Stimulated activated CD8-positive, alpha-beta memory T cell treated with anti-CD3 and anti-CD28 coated beads, Interleukin-7, amount 100 ng/mL, for 1 hour (primary cell): ENCODE data around the gene TBCD.

Experiments
- DNase-seq, 2 donors: peaks; one replicate each; pipeline ENCODE4 v3.0.0-alpha.2; 2020; ENCODE audit warnings: low read depth in 2 of 2

TBCD gene

GRCh38 chr17:82907797-82908542 lies 156.1 kb downstream of the TBCD start:
- DNase-seq, result no peak

- DNase-seq, result no peak
Measured at GRCh38 chr17:82908543-82909160, 156.8 kb downstream of the TBCD start.

DNA sequence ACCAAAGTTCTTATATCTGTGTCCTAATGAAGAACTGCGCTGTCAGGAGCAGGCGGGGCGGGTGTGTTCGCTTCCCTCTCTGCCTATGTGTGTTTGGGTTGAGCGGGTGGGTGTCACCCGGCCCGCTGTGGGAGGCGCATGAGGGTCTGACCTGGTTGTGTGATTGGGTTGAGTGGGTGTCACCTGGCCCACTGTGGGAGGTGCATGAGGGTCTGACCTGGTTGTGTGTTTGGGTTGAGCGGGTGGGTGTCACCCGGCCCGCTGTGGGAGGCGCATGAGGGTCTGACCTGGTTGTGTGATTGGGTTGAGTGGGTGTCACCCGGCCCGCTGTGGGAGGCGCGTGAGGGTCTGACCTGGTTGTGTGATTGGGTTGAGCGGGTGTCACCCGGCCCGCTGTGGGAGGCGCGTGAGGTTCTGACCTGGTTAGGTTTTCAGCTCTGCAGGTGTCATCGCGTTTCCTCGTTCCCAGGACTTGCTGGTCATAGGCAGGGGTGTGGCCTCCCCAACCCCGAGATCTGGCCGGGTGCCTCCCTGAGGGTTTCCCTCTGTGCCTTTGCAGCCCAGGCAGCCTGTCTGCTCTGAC lies 157.5 kb downstream of the TBCD start:
- peak; percentile 14 to 16 for DNase-seq

- no peak for DNase-seq
Measured at GRCh38 chr17:82910041-82910481, 158.2 kb downstream of the TBCD start.

DNA sequence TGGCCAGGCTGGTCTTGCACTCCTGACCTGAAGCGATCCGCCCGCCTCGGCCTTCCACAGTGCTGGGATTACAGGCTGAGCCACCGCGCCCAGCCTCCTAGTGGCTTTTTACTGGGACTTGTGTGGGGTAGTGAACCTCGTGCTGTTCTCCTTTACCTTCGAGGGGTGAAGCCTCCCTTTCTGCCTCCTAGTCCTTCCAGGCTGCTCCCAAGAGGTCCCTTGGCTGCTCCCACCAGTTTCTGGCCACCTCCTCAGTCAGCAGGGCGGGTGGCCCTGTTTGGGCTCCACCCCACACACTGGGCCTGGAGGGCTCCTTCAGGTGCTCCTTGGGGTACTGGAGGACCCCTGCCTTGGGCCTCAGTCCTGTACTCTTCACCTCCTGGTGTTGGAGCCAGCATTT lies 158.9 kb downstream of the TBCD start:
- no peak for DNase-seq

GRCh38 chr17:82911822-82912221 lies 160.0 kb downstream of the TBCD start:
- no peak for DNase-seq

DNA sequence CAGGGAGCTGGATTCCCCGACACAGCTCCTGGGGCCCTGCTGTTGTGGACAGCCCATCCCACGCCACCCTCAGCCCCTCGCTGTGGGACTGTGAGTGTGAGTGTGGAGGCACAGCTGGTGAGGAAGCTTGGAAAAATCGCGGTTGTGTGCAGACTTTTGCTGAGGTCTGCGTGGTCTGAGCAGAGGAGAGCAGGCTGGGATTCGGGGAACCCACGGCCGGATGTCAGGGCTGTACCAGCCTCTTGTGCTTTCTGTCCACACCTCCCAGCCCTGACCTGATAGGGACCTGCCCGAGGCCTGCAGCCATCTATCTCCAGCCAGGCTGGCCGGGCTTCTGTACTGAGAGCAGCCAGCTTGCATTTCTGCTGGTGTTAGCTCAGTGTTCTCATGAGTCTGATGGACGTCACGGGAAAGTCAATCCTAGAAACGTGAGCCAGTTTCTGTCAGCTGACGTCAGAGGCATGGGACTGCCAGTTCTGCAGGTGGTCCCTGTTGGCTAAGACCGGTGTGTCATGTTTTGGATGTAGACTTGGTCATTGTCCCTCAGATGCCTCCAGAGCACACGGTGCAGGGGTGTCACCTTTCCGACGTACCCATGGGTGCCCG lies 160.7 kb downstream of the TBCD start:
- DNase-seq, result no peak

- DNase-seq, result no peak
Measured at GRCh38 chr17:82913304-82914043, 161.6 kb downstream of the TBCD start.

DNA sequence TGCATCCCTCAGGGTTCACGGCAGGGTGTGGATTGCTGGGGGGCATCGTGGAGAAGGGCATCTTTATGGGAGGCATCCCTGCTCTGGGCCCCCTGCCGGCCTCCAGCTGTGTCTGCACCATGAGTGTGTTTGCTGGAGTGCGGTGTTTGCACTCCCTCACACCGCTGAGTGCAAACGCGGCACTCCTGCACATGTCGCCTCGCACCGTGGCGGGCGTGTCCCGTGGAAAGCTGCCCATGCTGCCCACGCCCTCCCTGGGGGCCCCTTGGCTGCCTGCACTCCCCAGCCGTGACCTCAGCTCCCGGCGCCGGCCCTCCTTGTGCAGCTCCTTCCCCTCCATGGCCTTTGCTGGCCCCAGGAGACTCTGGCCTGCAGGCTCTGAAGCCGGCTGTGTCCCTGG lies 162.5 kb downstream of the TBCD start:
- no peak for DNase-seq

- DNase-seq, result no peak
Measured at GRCh38 chr17:82915010-82915756, 163.3 kb downstream of the TBCD start.

DNA sequence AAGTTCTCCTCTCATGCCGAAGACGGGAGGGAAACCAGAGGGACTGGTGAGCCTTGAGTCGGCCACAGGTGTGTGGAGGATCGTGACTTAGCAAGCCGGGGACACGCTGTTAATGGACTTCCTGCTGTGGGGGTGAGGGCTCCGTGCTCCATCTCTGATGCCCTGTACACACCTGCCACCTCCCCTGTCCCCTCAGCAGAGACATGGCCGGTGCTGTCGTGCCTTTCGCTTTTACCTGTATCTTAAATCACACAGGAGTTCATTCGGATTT lies 163.8 kb downstream of the TBCD start:
- DNase-seq, result no peak

GRCh38 chr17:82917699-82918345 lies 166.0 kb downstream of the TBCD start:
- DNase-seq, result no peak

DNA sequence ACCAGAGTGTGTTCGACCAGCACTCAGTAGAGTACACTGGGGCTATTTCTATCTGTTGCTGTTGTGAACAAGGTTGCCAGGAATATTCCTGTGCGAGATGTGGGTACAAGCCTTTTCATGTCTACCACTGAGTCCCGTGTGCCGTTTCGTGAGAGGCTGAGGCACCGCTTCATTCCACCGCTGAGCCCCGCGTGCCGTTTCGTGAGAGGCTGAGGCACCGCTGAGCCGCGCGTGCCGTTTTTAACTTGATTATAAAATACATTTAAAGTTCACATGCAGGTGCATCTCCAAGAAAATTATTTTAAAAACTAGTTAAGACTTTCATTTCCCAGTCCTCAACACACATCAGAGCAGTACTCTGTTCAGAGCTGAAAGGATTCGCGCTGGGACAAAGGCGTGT lies 166.6 kb downstream of the TBCD start:
- DNase-seq, result no peak

DNA sequence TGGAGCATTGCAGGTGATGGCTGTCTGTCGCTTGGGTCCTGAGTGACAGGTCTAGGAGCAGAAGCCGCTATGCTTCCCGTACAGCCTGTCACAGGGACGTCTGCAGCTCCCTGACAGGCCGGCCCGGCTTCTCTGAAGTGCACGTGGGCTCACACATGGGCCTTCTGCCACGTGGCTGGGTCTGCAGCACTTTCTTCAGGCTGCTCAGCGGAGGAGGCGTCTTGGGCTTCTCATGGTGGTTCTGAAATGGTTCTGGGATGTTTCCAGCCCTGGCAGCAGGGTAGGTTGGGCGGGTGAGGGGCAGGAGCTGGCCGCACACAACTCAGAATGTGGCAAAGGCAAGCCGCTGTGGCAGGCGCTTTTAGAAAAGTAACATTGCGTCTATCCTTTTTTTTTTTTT lies 168.3 kb downstream of the TBCD start:
- no peak for DNase-seq

- DNase-seq, result no peak
Measured at GRCh38 chr17:82920715-82921114, 168.8 kb downstream of the TBCD start.

- DNase-seq, result no peak
Measured at GRCh38 chr17:82921426-82921825, 169.6 kb downstream of the TBCD start.

DNA sequence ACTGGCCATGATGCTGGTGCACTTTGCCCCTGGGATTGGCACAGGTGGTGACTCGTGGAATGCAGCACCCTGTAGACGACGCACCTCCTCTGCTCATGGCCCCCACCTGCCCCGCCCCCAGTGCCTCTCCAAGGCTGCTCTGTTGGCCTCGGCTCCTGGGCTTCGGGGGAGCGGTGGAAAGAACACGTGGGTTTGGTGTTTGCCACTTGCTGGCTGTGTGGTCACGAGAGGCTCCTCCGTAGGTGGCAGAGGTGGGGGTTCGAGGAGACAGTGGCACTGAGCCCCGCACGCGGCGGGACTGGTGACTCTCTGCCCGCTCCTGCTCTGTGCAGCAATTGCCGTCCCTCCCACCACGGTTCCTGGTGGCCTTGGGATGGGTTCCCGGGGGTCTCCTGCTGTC lies 170.8 kb downstream of the TBCD start:
- no peak for DNase-seq

DNA sequence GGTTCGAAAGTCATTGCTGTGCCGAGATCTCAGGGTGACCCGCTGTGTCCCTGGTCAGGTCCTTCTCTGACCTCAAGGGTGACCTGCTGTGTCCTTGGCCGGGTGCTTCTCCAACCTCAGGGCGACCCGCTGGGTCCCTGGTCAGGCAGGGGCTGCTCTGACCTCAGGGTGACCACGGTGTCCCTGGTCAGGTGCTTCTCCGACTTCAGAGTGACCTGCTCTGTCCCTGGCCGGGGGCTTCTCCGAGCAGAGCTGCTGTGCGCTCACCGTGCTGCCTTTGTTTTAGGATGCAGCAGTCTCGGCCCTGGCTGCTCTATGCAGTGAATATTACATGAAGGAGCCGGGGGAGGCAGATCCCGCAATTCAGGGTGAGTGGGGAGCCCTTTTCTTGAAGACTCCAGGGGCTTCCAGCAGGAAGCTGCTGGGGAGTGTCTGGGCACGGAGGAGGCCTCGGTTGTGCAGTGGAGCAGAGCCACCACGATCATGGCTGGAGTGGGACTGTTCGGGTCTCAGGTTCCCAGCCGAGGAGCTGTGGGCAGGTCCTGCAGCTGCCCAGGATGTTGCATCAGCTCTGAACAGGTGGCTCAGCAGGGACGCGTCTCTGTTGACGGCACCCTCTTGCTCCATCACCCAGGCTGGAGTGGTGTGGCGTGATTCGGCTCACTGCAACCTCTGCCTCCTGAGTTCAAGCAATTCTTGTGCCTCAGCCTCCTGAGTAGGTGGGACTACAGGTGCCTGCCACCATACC lies 171.7 kb downstream of the TBCD start:
- DNase-seq, result no peak

DNA sequence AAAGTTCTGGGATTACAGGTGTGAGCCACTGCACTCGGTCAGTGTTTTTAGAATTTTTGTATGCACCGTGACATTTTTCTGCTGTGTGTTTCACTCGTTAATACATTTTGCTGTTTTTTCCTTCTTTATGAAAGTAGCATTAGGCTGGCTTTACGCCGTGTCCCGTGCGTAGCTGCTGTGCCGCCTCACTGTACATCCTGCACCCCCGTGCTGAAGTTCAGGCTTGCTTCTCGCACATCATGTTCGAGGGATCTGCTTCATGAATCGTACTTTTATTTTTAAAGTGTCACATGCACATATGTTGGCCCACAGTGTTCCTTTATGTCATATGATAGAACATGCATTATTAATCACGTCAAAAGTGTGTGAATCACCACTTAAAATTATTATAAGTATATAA lies 172.3 kb downstream of the TBCD start:
- DNase-seq, result no peak

- no peak for DNase-seq
Measured at GRCh38 chr17:82924812-82925211, 172.9 kb downstream of the TBCD start.
